ENCODE measurements around the gene NUMA1. TPM values are rescaled to one million over a fixed set of nuclear protein-coding genes. Genes with fewer than 3 reads are reported as not detected.

The NUMA1 gene
- polyA plus RNA-seq, 3 donors = 4.1 to 91.2 (median 12.4) TPM

GRCh38 chr11:72088076-72088808, 7.9 kb upstream of the NUMA1 start:
- peaks cover 0 to 2% (median 0%) of the 10 kb centered on the region in 3 donors for H3K27me3 Mint-ChIP-seq (ENCODE audit: low read depth in 3 of 3)
- Histone ChIP-seq H3K36me3 (replicated peaks in 1 of 2; ENCODE audit: control insufficient read depth in 1 of 2, insufficient read depth in 2 of 2, low read length in 2 of 2) (peaks cover 27 to 58% of the 10 kb centered on the region in 2 donors), H3K4me3 (replicated peaks in 1 of 3; ENCODE audit: low read depth in 2 of 3, low read length in 3 of 3) (no peak overlapping the region), H4K20me1 (ENCODE audit: insufficient read depth, low read length) (peaks cover 17% of the 10 kb centered on the region), H2AFZ (ENCODE audit: insufficient read depth, low read depth, low read length, poor library complexity, severe bottlenecking) (no peak overlapping the region), H3K9me3 (replicated peaks in 1 of 2; ENCODE audit: control insufficient read depth in 1 of 2, insufficient read depth in 1 of 2, low read length in 2 of 2) (no peaks in the 10 kb centered on the region), H3K9ac (ENCODE audit: insufficient read depth, low read length, poor library complexity, severe bottlenecking) (no peak overlapping the region), H3K79me2 (ENCODE audit: insufficient read depth, low read length) (peaks cover 11% of the 10 kb centered on the region), H3K4me1 (ENCODE audit: control insufficient read depth in 1 of 2, insufficient read depth in 2 of 2, low read length in 2 of 2) (peaks cover 23% of the 10 kb centered on the region in 2 donors), H3K4me2 (replicated peaks; ENCODE audit: extremely low read depth, low read length, poor library complexity, severe bottlenecking) (no peak overlapping the region), H3K27ac (ENCODE audit: low read depth in 1 of 2, low read length in 2 of 2) (peak overlapping the region in 1 of 2 donors; percentile 6), H3K27me3 (ENCODE audit: control insufficient read depth in 2 of 2, insufficient read depth in 2 of 2, low read length in 2 of 2) (no peaks in the 10 kb centered on the region)
- peaks cover 24% of the 10 kb centered on the region for H3K4me1 Mint-ChIP-seq
- no peak for DNase-seq
- 100% methylated on average over 2 of the region's 4 CpGs for WGBS (ENCODE audit: insufficient coverage)
- intact Hi-C loops (cut with micrococcal nuclease) = loop anchor here in 1 of 2 donors (5.0 kb wide), 1 partner anchor 61 kb away; no protein-coding TSS in a partner anchor
- no peaks in the 10 kb centered on the region for H3K9me3 Mint-ChIP-seq
- peaks cover 48 to 49% of the 10 kb centered on the region in 2 donors for H3K36me3 Mint-ChIP-seq
- peak overlapping the region in 4 of 7 donors; percentile 18 to 67 (median 28) for H3K27ac Mint-ChIP-seq
- H3K4me3 Mint-ChIP-seq = no peak overlapping the region
- TF ChIP-seq CTCF (IDR thresholded peaks at IDR 0.05) = no peak

DNA sequence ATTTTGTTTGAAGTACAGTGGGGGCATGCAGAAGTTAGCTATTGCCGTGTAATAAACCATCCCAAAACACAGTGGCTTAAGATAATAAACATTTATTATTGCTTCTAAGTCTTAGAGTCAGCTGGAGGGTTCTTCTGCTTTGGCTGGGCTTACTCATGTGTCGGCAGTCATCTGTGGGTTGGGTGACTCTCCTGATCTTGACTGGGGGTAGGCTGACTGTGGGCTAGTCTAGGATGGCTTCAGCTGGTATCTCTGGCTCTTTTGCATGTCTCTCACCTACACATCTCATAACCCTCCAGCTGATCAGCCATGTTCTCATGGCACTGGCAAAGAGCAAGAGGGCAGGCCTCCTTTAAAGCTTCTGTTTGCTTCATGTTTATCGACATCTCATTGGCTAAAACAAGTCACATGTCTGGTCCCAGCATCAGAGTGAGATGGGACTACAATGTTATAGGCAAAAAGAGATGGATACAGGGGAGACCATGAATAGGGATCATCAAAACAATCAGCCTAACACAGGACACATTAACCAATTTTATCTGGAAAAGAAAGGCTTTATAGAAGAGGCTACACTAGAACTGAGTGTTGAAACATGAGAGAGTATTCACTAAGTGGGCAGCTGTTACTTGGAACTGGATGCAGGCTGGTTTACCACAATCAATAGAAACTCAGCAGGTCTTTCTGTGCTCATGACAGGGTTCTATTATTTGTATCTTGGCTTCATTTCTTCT, 5.4 kb upstream of the NUMA1 start:
- Histone ChIP-seq H4K20me1 (ENCODE audit: insufficient read depth, low read length) (peaks cover 13% of the 10 kb centered on the region), H3K79me2 (ENCODE audit: insufficient read depth, low read length) (peaks cover 11% of the 10 kb centered on the region), H3K36me3 (replicated peaks in 1 of 2; ENCODE audit: control insufficient read depth in 1 of 2, insufficient read depth in 2 of 2, low read length in 2 of 2) (peaks cover 27 to 55% of the 10 kb centered on the region in 2 donors), H3K9ac (ENCODE audit: insufficient read depth, low read length, poor library complexity, severe bottlenecking) (no peak overlapping the region), H3K4me1 (ENCODE audit: control insufficient read depth in 1 of 2, insufficient read depth in 2 of 2, low read length in 2 of 2) (peaks cover 23 to 25% of the 10 kb centered on the region in 2 donors), H2AFZ (ENCODE audit: insufficient read depth, low read depth, low read length, poor library complexity, severe bottlenecking) (no peak overlapping the region), H3K9me3 (replicated peaks in 1 of 2; ENCODE audit: control insufficient read depth in 1 of 2, insufficient read depth in 1 of 2, low read length in 2 of 2) (no peaks in the 10 kb centered on the region), H3K4me2 (replicated peaks; ENCODE audit: extremely low read depth, low read length, poor library complexity, severe bottlenecking) (no peak overlapping the region), H3K27ac (ENCODE audit: low read depth in 1 of 2, low read length in 2 of 2) (no peak overlapping the region), H3K27me3 (ENCODE audit: control insufficient read depth in 2 of 2, insufficient read depth in 2 of 2, low read length in 2 of 2) (no peaks in the 10 kb centered on the region), H3K4me3 (replicated peaks in 1 of 3; ENCODE audit: low read depth in 2 of 3, low read length in 3 of 3) (no peak overlapping the region)
- Mint-ChIP-seq H3K27ac (peak overlapping the region in 4 of 7 donors; percentile 39 to 76 (median 56)), H3K9me3 (no peaks in the 10 kb centered on the region), H3K4me3 (no peak overlapping the region), H3K36me3 (peaks cover 42 to 44% of the 10 kb centered on the region in 2 donors), H3K27me3 (ENCODE audit: low read depth in 3 of 3) (peaks cover 0 to 2% (median 0%) of the 10 kb centered on the region in 3 donors), H3K4me1 (peaks cover 24% of the 10 kb centered on the region)
- TF ChIP-seq CTCF (IDR thresholded peaks at IDR 0.05) = no peak
- intact Hi-C loops (cut with micrococcal nuclease) = loop anchor here in 1 of 2 donors (5.0 kb wide), 1 partner anchor 58 kb away; no protein-coding TSS in a partner anchor
- no CpG with 5 or more reads among the region's 3 CpGs for WGBS (ENCODE audit: insufficient coverage)
- no peak for DNase-seq
